Neural progenitor cell (in vitro differentiated cells): Measurements from ENCODE around the gene TSACC. TPM values are rescaled to one million over a fixed set of nuclear protein-coding genes. Genes with fewer than 3 reads are reported as not detected.

Experiments used
- DNase-seq: peaks from one replicate; pipeline ENCODE4 v3.0.0-alpha.2; 2016; ENCODE audit warnings: low spot score
- H2AFZ ChIP-seq: fragments of 200-600 bp; sonication (generic); replicated peaks from 2 replicates; pipeline ENCODE4 v1.6.1; 2016; ENCODE audit warnings: antibody characterized with exemption
- H3F3A ChIP-seq: fragments of 200-600 bp; sonication (generic); 2 replicates; pipeline ENCODE4 v1.6.1; 2016; ENCODE audit warnings: antibody characterized with exemption, low read depth
- H3K27ac ChIP-seq: fragments of 200-600 bp; sonication (generic); 2 replicates; pipeline ENCODE4 v1.5.1; 2016; ENCODE audit warnings: mild to moderate bottlenecking
- H3K27me3 ChIP-seq: fragments of 200-600 bp; sonication (generic); 2 replicates; pipeline ENCODE4 v1.6.1; 2016; ENCODE audit warnings: mild to moderate bottlenecking, moderate library complexity
- H3K36me3 ChIP-seq: fragments of 200-600 bp; sonication (generic); 2 replicates; pipeline ENCODE4 v1.5.1; 2016
- H3K4me1 ChIP-seq: fragments of 200-600 bp; sonication (generic); 2 replicates; pipeline ENCODE4 v1.6.1; 2016; ENCODE audit warnings: mixed run types
- H3K4me2 ChIP-seq: fragments of 200-600 bp; sonication (generic); 2 replicates; pipeline ENCODE4 v1.6.1; 2016
- H3K4me3 ChIP-seq: fragments of 200-600 bp; sonication (generic); 2 replicates; pipeline ENCODE4 v1.5.1; 2016
- H3K79me2 ChIP-seq: fragments of 200-600 bp; sonication (generic); 2 replicates; pipeline ENCODE4 v1.6.1; 2016; ENCODE audit warnings: low read depth
- H3K9ac ChIP-seq: fragments of 200-600 bp; sonication (generic); 2 replicates; pipeline ENCODE4 v1.6.1; 2016
- H3K9me3 ChIP-seq: fragments of 200-600 bp; sonication (generic); 2 replicates; pipeline ENCODE4 v1.5.1; 2016; ENCODE audit warnings: low read depth
- H4K20me1 ChIP-seq: fragments of 200-600 bp; sonication (generic); 2 replicates; pipeline ENCODE4 v1.6.1; 2016; ENCODE audit warnings: low read depth
- H3K27ac Mint-ChIP-seq: 3 replicates; pipeline ENCODE4 v1.8.0; 2021; ENCODE audit warnings: mixed read lengths
- H3K27me3 Mint-ChIP-seq: 2 replicates; pipeline ENCODE4 v1.8.0; 2022; ENCODE audit warnings: low read depth, mild to moderate bottlenecking, inconsistent platforms, moderate library complexity, mixed read lengths; ENCODE audit not compliant: insufficient read depth
- H3K36me3 Mint-ChIP-seq: 3 replicates; pipeline ENCODE4 v1.8.0; 2021; ENCODE audit warnings: mixed read lengths
- H3K4me1 Mint-ChIP-seq: 3 replicates; pipeline ENCODE4 v1.8.0; 2021; ENCODE audit warnings: mixed read lengths
- H3K4me3 Mint-ChIP-seq: 3 replicates; pipeline ENCODE4 v1.8.0; 2021; ENCODE audit warnings: mild to moderate bottlenecking, moderate library complexity, mixed read lengths
- H3K9me3 Mint-ChIP-seq: 3 replicates; pipeline ENCODE4 v1.8.0; 2020; ENCODE audit warnings: mixed read lengths
- CTCF ChIP-seq: fragments of 200-600 bp; sonication (generic); IDR thresholded peaks from 2 replicates; pipeline ENCODE4 v1.5.1; 2017; ENCODE audit warnings: antibody characterized with exemption, mild to moderate bottlenecking
- EZH2 ChIP-seq: fragments of 200-600 bp; sonication (generic); IDR thresholded peaks from 2 replicates; pipeline ENCODE4 v1.6.1; 2017; ENCODE audit warnings: antibody characterized with exemption, mild to moderate bottlenecking, moderate library complexity
- EZH2phosphoT487 ChIP-seq: fragments of 200-600 bp; sonication (generic); IDR thresholded peaks from 2 replicates; pipeline ENCODE4 v1.6.1; 2017; ENCODE audit warnings: antibody characterized with exemption
- total RNA-seq: library from RNA; depleted of rRNA; stranded (reverse); fragments of >200 nt; gene quantifications from 2 replicates; pipeline ENCODE4 v1.2.3, GENCODE V29; 2015; ENCODE audit warnings: low replicate concordance

TSACC gene
- total RNA-seq, 1 donor from 2014 or later: not detected

GRCh38 chr1:156394835-156395461 lies 56.6 kb downstream of the TSACC start:
- Histone ChIP-seq H3K36me3 (no peaks in the 10 kb centered on the region), H3K4me1 (peaks cover 61% of the 10 kb centered on the region), H4K20me1 (peaks cover 19% of the 10 kb centered on the region), H3K9ac (no peak overlapping the region), H2AFZ (no peak overlapping the region), H3K9me3 (no peaks in the 10 kb centered on the region), H3K79me2 (no peaks in the 10 kb centered on the region), H3K4me2 (no peak overlapping the region), H3K27me3 (peaks cover 33% of the 10 kb centered on the region), H3K4me3 (no peak overlapping the region), H3F3A (peaks cover 46% of the 10 kb centered on the region), H3K27ac (no peak overlapping the region)
- TF ChIP-seq EZH2 (no peak), EZH2phosphoT487 (no peak), CTCF (no peak)
- no peak overlapping the region for H3K27ac Mint-ChIP-seq
- no peak for DNase-seq
- H3K27me3 Mint-ChIP-seq: peaks cover 43% of the 10 kb centered on the region
- peak overlapping the region; percentile 63 for H3K4me3 Mint-ChIP-seq
- peaks cover 33% of the 10 kb centered on the region for H3K4me1 Mint-ChIP-seq
- peaks cover 2% of the 10 kb centered on the region for H3K9me3 Mint-ChIP-seq
- peaks cover 2% of the 10 kb centered on the region for H3K36me3 Mint-ChIP-seq

Other genes starting within 250 kb of the TSACC start
- gene LMNA, start 223.8 kb upstream of the TSACC start, total RNA-seq: 20.5 and 35.8 TPM in 2 replicates
- gene SEMA4A, start 184.9 kb upstream of the TSACC start, total RNA-seq: 0.69 and 1.8 TPM in 2 replicates
- gene SLC25A44, start 144.4 kb upstream of the TSACC start, total RNA-seq: 4.6 and 9.4 TPM in 2 replicates
- gene PMF1, start 125.5 kb upstream of the TSACC start, total RNA-seq: 99.3 and 103 TPM in 2 replicates
- gene BGLAP, start 96.3 kb upstream of the TSACC start, total RNA-seq: 0.22 and 0.40 TPM in 2 replicates
- gene PAQR6, start 90.5 kb upstream of the TSACC start, total RNA-seq: 5.0 and 8.5 TPM in 2 replicates
- gene SMG5, start 55.7 kb upstream of the TSACC start, total RNA-seq: 45.9 and 84.5 TPM in 2 replicates
- gene TMEM79, start 54.2 kb upstream of the TSACC start, total RNA-seq: 1.7 and 3.2 TPM in 2 replicates
- 38.7 and 52.3 TPM in 2 replicates for gene GLMP, start 42.8 kb upstream of the TSACC start, total RNA-seq
- 0.34 TPM in 1 of 2 replicates, not detected in the other for gene VHLL, start 39.2 kb upstream of the TSACC start, total RNA-seq
- gene CCT3, start 234 bp upstream of the TSACC start, total RNA-seq: 434 and 523 TPM in 2 replicates
- gene RHBG, start 30.7 kb downstream of the TSACC start, total RNA-seq: not detected in 2 replicates
- 1.8 and 7.1 TPM in 2 replicates for gene MEF2D, start 162.2 kb downstream of the TSACC start, total RNA-seq
- 31.5 and 59.2 TPM in 2 replicates for gene IQGAP3, start 234.0 kb downstream of the TSACC start, total RNA-seq
- gene TTC24, start 241.2 kb downstream of the TSACC start, total RNA-seq: not detected in 2 replicates